ENCODE measurements around the gene RGL2. TPM values are rescaled to one million over a fixed set of nuclear protein-coding genes. Genes with fewer than 3 reads are reported as not detected.
A peak's percentile ranks its signal among the peaks of the same experiment; 100 is the strongest.
"Not testable (repeated sequence)": the region's sequence is repeated elsewhere in the genome, so short reads cannot be mapped to it uniquely, and the experiment has no call there.

The RGL2 gene
- total RNA-seq, 3 donors from 2014 or later = 38.9 to 151 (median 103) TPM

DNA sequence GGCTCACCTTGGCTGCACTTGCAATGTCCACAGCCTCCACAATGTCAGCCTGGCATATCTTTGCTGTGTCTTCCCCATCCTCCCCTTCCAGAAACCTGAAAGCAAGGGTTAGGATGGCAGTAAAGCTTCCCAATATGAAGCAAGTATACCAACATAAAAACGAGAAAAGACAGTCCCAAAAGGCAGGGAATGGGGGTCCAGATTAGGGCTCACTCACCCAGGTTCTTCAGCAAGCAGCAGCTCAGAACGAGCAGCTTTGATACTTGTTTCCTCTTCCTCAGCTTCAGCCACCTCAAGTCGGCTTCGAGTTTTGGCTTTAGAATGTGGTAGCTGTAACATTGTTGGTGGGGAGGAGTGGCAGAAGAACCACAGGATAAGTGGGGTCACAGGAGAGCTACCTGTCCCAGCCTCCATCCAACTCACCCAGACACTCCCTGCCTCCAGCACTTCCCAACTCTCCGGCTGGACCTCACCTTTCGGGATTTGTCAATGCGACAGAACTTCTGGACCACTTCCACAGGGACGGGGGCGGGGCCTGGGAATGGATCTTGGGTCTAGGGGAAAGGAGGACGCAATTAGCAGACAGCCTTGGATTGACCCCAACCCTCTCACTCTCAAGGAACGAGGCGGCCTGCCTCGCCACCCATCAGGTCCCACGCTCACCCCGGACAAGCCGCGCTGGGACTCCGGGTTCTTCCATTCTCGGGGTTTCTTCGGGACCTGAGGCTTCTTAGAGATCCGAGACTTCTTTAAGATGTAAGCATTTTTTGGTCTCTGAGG lies 10.4 kb downstream of the RGL2 start:
- H3K27ac ChIP-seq = peak overlapping the region; percentile 76 to 85
- H3K27me3 ChIP-seq = no peaks in the 10 kb centered on the region
- no peaks in the 10 kb centered on the region for H3K9me3 ChIP-seq
- DNase-seq (ENCODE audit: low spot score in 2 of 2) = no peak
- H3K4me3 ChIP-seq = peak overlapping the region; percentile 70 to 81 (median 79)
- peaks cover 3 to 6% of the 10 kb centered on the region in 2 donors for H3K4me1 ChIP-seq
- TF ChIP-seq, protein P1, sequence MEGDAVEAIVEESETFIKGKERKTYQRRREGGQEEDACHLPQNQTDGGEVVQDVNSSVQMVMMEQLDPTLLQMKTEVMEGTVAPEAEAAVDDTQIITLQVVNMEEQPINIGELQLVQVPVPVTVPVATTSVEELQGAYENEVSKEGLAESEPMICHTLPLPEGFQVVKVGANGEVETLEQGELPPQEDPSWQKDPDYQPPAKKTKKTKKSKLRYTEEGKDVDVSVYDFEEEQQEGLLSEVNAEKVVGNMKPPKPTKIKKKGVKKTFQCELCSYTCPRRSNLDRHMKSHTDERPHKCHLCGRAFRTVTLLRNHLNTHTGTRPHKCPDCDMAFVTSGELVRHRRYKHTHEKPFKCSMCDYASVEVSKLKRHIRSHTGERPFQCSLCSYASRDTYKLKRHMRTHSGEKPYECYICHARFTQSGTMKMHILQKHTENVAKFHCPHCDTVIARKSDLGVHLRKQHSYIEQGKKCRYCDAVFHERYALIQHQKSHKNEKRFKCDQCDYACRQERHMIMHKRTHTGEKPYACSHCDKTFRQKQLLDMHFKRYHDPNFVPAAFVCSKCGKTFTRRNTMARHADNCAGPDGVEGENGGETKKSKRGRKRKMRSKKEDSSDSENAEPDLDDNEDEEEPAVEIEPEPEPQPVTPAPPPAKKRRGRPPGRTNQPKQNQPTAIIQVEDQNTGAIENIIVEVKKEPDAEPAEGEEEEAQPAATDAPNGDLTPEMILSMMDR (IDR thresholded peaks at IDR 0.05) = no peak
- no peak for TF ChIP-seq POLR2AphosphoS5 (IDR thresholded peaks at IDR 0.05)
- no peak for TF ChIP-seq POLR2A (IDR thresholded peaks at IDR 0.05)
- intact Hi-C loops (cut with DNase I; ENCODE audit: low total_unique reads) = no loop called here
- H3K36me3 ChIP-seq = no peaks in the 10 kb centered on the region

DNA sequence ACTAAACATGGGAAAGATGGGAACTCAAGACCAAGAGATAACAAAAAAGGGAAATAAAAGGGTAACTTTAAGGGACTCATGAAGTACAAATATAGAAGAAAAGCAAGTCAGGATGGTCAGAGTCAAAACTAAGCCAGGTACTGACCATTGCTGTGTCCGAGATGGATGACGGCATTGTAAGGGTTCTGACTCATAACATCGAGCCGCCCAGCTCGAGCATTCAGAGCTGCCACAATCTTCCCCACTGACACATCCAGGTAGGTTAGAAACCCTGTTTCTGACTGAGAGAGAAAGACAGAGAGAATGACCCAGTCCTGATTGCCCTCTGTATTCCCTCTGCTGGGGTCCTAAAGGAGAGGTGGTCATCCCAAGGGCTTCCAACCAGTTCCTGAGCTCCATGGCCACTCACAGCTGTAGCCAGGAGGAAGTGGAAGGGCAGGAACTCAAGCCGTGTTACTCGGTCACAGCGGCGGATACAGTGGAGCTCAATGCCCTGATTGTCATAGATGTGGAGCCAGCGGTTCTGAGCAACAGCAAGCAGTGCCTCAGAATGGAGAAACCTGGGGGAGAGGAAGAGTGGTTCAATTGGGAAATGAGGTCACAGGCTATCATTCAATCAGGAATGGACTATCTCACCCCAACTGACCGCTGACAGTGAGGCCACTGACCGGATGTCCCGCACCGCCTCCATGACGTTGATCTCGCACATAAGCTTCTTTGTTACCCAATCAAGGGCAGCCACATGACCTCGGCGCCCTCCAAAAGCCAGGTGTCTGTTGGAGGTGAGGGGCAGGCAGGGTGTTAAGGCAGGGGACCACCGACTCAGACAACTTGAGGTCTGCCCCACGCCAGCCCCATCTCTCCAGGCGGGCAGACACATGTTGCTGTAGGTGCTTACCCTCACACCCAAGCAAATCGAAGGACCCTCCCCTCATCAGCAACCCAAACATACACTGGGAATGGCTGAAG lies 11.5 kb downstream of the RGL2 start:
- Histone ChIP-seq H3K36me3 (no peaks in the 10 kb centered on the region), H3K4me1 (peaks cover 3 to 6% of the 10 kb centered on the region in 2 donors), H3K9me3 (no peaks in the 10 kb centered on the region), H3K27ac (no peak overlapping the region), H3K4me3 (peak overlapping the region in 1 of 3 donors; percentile 81), H3K27me3 (no peaks in the 10 kb centered on the region)
- intact Hi-C loops (cut with DNase I; ENCODE audit: low total_unique reads) = no loop called here
- DNase-seq (ENCODE audit: low spot score in 2 of 2) = no peak
- TF ChIP-seq POLR2AphosphoS5 (IDR thresholded peaks at IDR 0.05) = no peak
- TF ChIP-seq, protein P1 (IDR thresholded peaks at IDR 0.05) = no peak
- no peak for TF ChIP-seq POLR2A (IDR thresholded peaks at IDR 0.05)

DNA sequence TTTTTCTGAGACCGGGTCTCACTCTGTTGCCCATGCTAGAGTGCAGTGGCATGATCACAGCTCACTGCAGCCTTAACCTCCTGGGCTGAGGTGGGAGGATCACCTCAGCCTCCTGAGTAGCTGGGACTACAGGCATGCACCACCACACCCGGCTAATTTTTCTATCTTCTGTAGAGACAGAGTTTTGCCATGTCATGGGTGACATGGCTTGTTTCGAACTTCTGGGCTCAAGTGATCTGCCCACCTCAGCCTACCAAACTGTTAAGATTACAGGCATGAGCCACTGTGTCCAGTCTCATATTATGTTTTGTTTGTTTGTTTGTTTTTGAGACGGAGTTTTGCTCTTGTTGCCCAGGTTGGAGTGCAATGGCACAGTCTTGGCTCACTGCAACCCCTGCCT lies 13.5 kb downstream of the RGL2 start:
- intact Hi-C loops (cut with DNase I; ENCODE audit: low total_unique reads); H3K9me3 ChIP-seq; H3K4me3 ChIP-seq; H3K4me1 ChIP-seq; H3K36me3 ChIP-seq; H3K27ac ChIP-seq; DNase-seq (ENCODE audit: low spot score in 2 of 2); H3K27me3 ChIP-seq: not testable (repeated sequence)

DNA sequence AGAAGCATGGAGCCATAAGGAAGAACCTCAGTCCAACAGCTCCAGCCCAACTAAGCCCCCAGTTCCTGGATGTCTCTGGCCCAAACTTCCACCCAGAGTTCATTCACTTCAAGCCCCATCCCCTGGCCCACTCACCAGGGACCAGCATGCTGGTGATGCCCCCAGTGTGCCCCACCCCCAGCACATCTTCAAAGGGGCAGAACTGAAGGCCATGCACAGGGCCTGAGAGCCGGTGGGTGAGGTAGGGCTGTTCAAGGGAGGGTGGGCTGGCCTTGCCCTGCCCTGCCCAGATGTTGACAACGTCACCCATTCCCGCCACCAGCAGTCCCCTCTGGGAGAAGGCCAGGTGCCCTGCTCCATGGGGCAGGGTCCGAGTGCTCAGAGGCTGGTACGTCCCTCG lies 18.2 kb downstream of the RGL2 start:
- Histone ChIP-seq H3K4me1 (peaks cover 0 to 11% of the 10 kb centered on the region in 2 donors), H3K4me3 (no peak overlapping the region), H3K27ac (no peak overlapping the region), H3K9me3 (no peaks in the 10 kb centered on the region), H3K27me3 (no peaks in the 10 kb centered on the region), H3K36me3 (no peaks in the 10 kb centered on the region)
- intact Hi-C loops (cut with DNase I; ENCODE audit: low total_unique reads) = no loop called here
- no peak for DNase-seq (ENCODE audit: low spot score in 2 of 2)
- no peak for TF ChIP-seq POLR2AphosphoS5 (IDR thresholded peaks at IDR 0.05)
- no peak for TF ChIP-seq POLR2A (IDR thresholded peaks at IDR 0.05)
- TF ChIP-seq, protein P1 (IDR thresholded peaks at IDR 0.05) = no peak

DNA sequence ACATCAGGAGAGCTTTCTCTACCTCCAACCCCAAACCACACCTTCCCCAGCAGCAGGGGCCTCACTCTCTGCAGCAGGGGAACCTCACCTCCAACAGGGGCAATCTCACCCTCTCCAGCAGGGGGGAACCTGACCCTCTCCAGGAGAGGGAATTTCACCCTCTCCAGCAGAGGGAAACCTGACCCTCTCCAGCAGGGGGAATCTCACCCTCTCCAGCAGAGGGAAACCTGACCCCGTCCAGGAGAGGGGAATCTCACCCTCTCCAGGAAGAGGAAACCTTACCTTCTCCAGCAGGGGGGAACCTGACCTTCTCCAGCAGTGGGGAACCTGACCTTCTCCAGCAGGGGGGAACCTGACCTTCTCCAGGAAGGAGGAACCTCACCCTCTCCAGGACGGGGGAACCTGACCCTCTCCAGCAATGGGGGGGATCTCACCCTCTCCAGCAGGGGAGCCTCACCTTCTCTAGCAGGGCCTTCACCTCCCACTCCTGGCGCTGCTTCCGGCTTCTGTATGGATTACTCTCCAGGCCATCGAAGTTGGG lies 18.7 kb downstream of the RGL2 start:
- Histone ChIP-seq H3K4me1 (peaks cover 0 to 16% of the 10 kb centered on the region in 2 donors), H3K4me3 (no peak overlapping the region), H3K9me3 (no peaks in the 10 kb centered on the region)

More for the DNA sequence above, 18.7 kb downstream of the RGL2 start:
- Histone ChIP-seq H3K36me3 (no peaks in the 10 kb centered on the region), H3K27me3 (no peaks in the 10 kb centered on the region), H3K27ac (no peak overlapping the region)
- no peak for DNase-seq (ENCODE audit: low spot score in 2 of 2)
- intact Hi-C loops (cut with DNase I; ENCODE audit: low total_unique reads) = no loop called here
- no peak for TF ChIP-seq POLR2A (IDR thresholded peaks at IDR 0.05)
- TF ChIP-seq, protein P1 (IDR thresholded peaks at IDR 0.05) = peak in 2 of 3 donors; percentile 37 to 39
- no peak for TF ChIP-seq POLR2AphosphoS5 (IDR thresholded peaks at IDR 0.05)

Measured in breast epithelium (tissue), 4 donors.